PC-9 (cell line): ENCODE measurements around the gene SYDE1. TPM values are rescaled to one million over a fixed set of nuclear protein-coding genes. Genes with fewer than 3 reads are reported as not detected.

Source experiments
- BruUV-seq: library from RNA; stranded (reverse); fragments of 400-500 nt; replicated peaks from 2 replicates; lab custom pipeline; 2021; lab: Mats Ljungman, UMichigan
- CTCF ChIA-PET: fragments of 300-600 bp; sonication (Branson Sonifier 250); formaldehyde crosslinking; loops from one replicate; lab custom pipeline; 2022; ENCODE audit warnings: antibody characterized with exemption; lab: Charles Lee
- POLR2A ChIA-PET: fragments of 300-600 bp; sonication (Branson Sonifier 250); formaldehyde crosslinking; loops from one replicate; lab custom pipeline; 2022; ENCODE audit warnings: antibody characterized with exemption; ENCODE audit not compliant: unreplicated experiment; lab: Charles Lee
- DNase-seq, 2 experiments: peaks; one replicate each; pipeline versions ENCODE4 v3.0.0 to v3.0.0-alpha.2; 2015 to 2022; ENCODE audit warnings: mixed read lengths in 1 of 2
- H2AFZ ChIP-seq: fragments of 200-600 bp; sonication (generic); 2 replicates; pipeline ENCODE4 v1.8.1; 2017; ENCODE audit warnings: antibody characterized with exemption
- H3F3A ChIP-seq: fragments of 200-600 bp; sonication (generic); 2 replicates; pipeline ENCODE4 v1.8.1; 2017; ENCODE audit warnings: antibody characterized with exemption, mild to moderate bottlenecking, low read depth; ENCODE audit not compliant: insufficient read depth
- H3K27ac ChIP-seq: fragments of 200-600 bp; sonication (generic); 2 replicates; pipeline ENCODE4 v1.6.1; 2016; ENCODE audit warnings: mixed run types
- H3K27me3 ChIP-seq: fragments of 200-600 bp; sonication (generic); 2 replicates; pipeline ENCODE4 v1.6.1; 2016; ENCODE audit warnings: low read depth, mixed run types; ENCODE audit not compliant: insufficient read depth
- H3K36me3 ChIP-seq: fragments of 200-600 bp; sonication (generic); 2 replicates; pipeline ENCODE4 v1.6.1; 2016; ENCODE audit warnings: low read depth, mixed run types
- H3K4me1 ChIP-seq: fragments of 200-600 bp; sonication (generic); replicated peaks from 2 replicates; pipeline ENCODE4 v1.6.1; 2016; ENCODE audit warnings: mixed run types; ENCODE audit not compliant: insufficient read depth
- H3K4me2 ChIP-seq: fragments of 200-600 bp; sonication (generic); 2 replicates; pipeline ENCODE4 v1.6.1; 2017; ENCODE audit warnings: mixed run types
- H3K4me3 ChIP-seq: fragments of 200-600 bp; sonication (generic); 2 replicates; pipeline ENCODE4 v1.6.1; 2016; ENCODE audit warnings: mixed run types
- H3K79me2 ChIP-seq: fragments of 200-600 bp; sonication (generic); 2 replicates; pipeline ENCODE4 v1.6.1; 2017; ENCODE audit warnings: low read depth, mixed run types
- H3K9me2 ChIP-seq: fragments of 200-600 bp; sonication (generic); 2 replicates; pipeline ENCODE4 v1.8.1; 2017; ENCODE audit warnings: mild to moderate bottlenecking; ENCODE audit not compliant: insufficient read depth
- H3K9me3 ChIP-seq: fragments of 200-600 bp; sonication (generic); 2 replicates; pipeline ENCODE4 v1.8.1; 2016; ENCODE audit warnings: low read depth; ENCODE audit not compliant: insufficient read depth
- H4K20me1 ChIP-seq: fragments of 200-600 bp; sonication (generic); 2 replicates; pipeline ENCODE4 v1.8.1; 2017; ENCODE audit not compliant: insufficient read depth
- EZH2 ChIP-seq: fragments of 200-600 bp; sonication (generic); IDR thresholded peaks from 2 replicates; pipeline ENCODE4 v1.8.0; 2017; ENCODE audit warnings: antibody characterized with exemption, low read depth
- intact Hi-C: fragments of 100-400 bp; cut with micrococcal nuclease; formaldehyde crosslinking; loops from one replicate; pipeline ENCODE4 v1.10.0; 2022; ENCODE audit not compliant: unreplicated experiment
- total RNA-seq: library from RNA; stranded (reverse); gene quantifications from 2 replicates; pipeline ENCODE4 v1.2.3, GENCODE V29; 2021
- TF ChIP-seq, protein P1 (sequence below): fragments of 200-600 bp; sonication (generic); conservative IDR thresholded peaks from 2 replicates; pipeline ENCODE4 v1.6.1; 2017; ENCODE audit warnings: mixed run types, antibody characterized with exemption, mild to moderate bottlenecking, moderate library complexity

Gene SYDE1
- total RNA-seq, 1 experiment from 2014 or later, result 2.7 TPM

DNA sequence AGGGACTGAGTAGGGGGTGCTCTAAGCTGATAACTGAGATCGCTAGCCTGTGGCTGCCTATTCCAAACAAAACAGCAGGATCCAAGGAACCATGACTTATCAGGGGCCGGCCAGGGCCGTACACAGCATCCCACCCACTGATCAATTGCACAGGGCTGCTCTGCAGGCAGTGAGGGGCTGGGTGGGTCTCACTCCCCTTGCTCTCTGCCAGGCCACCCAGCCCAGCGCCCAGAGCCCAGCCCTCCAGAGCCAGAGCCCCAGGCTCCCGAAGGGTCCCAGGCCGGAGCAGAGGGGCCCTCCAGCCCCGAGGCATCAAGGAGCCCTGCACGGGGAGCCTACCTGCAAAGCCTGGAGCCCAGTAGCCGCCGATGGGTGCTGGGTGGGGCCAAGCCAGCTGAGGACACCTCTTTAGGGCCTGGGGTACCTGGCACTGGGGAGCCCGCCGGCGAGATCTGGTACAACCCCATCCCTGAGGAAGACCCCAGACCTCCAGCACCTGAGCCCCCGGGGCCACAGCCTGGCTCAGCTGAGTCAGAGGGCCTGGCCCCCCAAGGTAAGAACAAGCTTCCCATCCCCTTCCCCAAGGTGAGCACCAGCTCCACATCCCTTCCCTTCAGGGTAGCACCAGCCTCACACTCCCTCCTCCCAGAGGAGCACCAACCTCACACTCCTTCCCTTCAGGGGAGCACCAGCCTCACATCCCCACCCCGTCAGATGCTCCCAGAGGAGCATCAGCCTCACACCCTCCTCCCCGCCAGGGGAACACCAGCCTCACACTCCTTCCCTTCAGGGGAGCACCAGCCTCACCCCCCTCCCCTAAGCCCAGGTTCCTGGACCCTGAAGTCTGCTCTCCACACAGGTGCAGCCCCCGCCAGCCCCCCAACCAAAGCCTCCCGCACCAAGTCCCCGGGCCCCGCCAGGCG is 1.9 kb downstream of the SYDE1 start:
- POLR2A ChIA-PET, result interaction anchor here (0.6 kb wide), 1 partner anchor 310 kb away, joined by 5 read pairs; no protein-coding TSS in a partner anchor
- no peak for TF ChIP-seq EZH2
- TF ChIP-seq, protein P1, sequence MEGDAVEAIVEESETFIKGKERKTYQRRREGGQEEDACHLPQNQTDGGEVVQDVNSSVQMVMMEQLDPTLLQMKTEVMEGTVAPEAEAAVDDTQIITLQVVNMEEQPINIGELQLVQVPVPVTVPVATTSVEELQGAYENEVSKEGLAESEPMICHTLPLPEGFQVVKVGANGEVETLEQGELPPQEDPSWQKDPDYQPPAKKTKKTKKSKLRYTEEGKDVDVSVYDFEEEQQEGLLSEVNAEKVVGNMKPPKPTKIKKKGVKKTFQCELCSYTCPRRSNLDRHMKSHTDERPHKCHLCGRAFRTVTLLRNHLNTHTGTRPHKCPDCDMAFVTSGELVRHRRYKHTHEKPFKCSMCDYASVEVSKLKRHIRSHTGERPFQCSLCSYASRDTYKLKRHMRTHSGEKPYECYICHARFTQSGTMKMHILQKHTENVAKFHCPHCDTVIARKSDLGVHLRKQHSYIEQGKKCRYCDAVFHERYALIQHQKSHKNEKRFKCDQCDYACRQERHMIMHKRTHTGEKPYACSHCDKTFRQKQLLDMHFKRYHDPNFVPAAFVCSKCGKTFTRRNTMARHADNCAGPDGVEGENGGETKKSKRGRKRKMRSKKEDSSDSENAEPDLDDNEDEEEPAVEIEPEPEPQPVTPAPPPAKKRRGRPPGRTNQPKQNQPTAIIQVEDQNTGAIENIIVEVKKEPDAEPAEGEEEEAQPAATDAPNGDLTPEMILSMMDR, result no peak
- Histone ChIP-seq H2AFZ (no peak overlapping the region), H3K4me2 (no peak overlapping the region), H3K27ac (no peak overlapping the region), H3K4me1 (peaks cover 10% of the 10 kb centered on the region; the same call in 1 of the 2 replicates), H3K79me2 (no peaks in the 10 kb centered on the region), H3K36me3 (no peaks in the 10 kb centered on the region), H3K27me3 (no peaks in the 10 kb centered on the region), H3K4me3 (no peak overlapping the region), H3K9me2 (no peaks in the 10 kb centered on the region), H3K9me3 (peaks cover 9% of the 10 kb centered on the region), H3F3A (peaks cover 48% of the 10 kb centered on the region; the same call in 1 of the 2 replicates), H4K20me1 (no peaks in the 10 kb centered on the region)
- DNase-seq, result no peak
- CTCF ChIA-PET, result no interaction called here
- BruUV-seq, result no TSS peak
- intact Hi-C loops, result loop anchor here (10.0 kb wide), 1 partner anchor 146 kb away; no protein-coding TSS in a partner anchor

DNA sequence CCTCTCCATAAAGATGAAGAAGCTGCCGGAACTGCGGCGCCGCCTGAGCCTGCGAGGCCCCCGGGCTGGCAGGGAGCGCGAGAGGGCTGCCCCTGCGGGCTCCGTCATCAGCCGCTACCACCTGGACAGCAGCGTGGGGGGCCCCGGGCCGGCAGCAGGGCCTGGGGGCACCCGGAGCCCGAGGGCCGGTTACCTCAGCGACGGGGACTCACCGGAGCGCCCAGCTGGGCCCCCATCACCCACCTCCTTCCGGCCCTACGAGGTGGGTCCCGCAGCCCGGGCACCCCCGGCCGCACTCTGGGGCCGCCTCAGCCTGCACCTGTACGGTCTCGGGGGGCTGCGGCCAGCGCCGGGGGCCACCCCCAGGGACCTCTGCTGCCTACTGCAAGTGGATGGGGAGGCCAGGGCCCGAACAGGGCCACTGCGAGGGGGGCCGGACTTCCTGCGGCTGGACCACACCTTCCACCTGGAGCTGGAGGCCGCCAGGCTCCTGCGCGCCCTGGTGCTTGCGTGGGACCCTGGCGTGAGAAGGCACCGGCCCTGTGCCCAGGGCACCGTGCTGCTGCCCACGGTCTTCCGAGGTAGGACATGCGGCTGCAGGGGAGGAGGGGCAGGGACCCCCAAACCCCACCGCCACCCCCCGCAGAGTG is 2.7 kb downstream of the SYDE1 start:
- 0 out of 2 replicates have a peak, but pooled peaks cover under 1% of the 10 kb centered on the region for H3K36me3 ChIP-seq
- H4K20me1 ChIP-seq, result no peaks in the 10 kb centered on the region
- POLR2A ChIA-PET, result no interaction called here
- CTCF ChIA-PET, result no interaction called here
- no peaks in the 10 kb centered on the region for H3K79me2 ChIP-seq
- no peaks in the 10 kb centered on the region for H3K27me3 ChIP-seq
- no peak overlapping the region for H2AFZ ChIP-seq
- BruUV-seq, result no TSS peak
- H3K9me3 ChIP-seq, result peaks cover under 1% of the 10 kb centered on the region; the same call in 1 of the 2 replicates
- H3K27ac ChIP-seq, result no peak overlapping the region
- H3K4me1 ChIP-seq, result peaks cover 10% of the 10 kb centered on the region; the same call in 1 of the 2 replicates
- no peak for TF ChIP-seq EZH2
- TF ChIP-seq, protein P1, result no peak
- H3K4me3 ChIP-seq, result no peak overlapping the region
- no peak overlapping the region for H3K4me2 ChIP-seq
- no peak for DNase-seq
- H3F3A ChIP-seq, result peaks cover 53% of the 10 kb centered on the region; the same call in 1 of the 2 replicates
- intact Hi-C loops, result loop anchor here (10.0 kb wide), 1 partner anchor 145 kb away; no protein-coding TSS in a partner anchor
- no peaks in the 10 kb centered on the region for H3K9me2 ChIP-seq

DNA sequence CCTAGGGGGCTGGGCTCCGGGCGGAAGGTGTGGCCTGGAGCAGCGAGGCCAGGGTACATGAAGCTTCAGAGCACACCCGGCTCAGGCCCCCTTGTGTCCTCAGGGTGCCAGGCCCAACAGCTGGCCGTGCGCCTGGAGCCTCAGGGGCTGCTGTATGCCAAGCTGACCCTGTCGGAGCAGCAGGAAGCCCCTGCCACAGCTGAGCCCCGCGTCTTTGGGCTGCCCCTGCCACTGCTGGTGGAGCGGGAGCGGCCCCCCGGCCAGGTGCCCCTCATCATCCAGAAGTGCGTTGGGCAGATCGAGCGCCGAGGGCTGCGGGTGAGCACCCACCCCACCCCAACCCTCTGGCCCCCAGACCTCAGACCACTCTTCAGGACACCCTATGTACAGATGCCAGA is 3.2 kb downstream of the SYDE1 start:
- intact Hi-C loops, result no loop called here
- no peak overlapping the region for H3K27ac ChIP-seq
- peaks cover 10% of the 10 kb centered on the region; the same call in 1 of the 2 replicates for H3K4me1 ChIP-seq
- H3K9me3 ChIP-seq, result no peaks in the 10 kb centered on the region
- 0 out of 2 replicates have a peak, but pooled peaks cover 6% of the 10 kb centered on the region for H3K36me3 ChIP-seq
- H3K4me2 ChIP-seq, result no peak overlapping the region
- H4K20me1 ChIP-seq, result no peaks in the 10 kb centered on the region
- no peaks in the 10 kb centered on the region for H3K9me2 ChIP-seq
- H3K4me3 ChIP-seq, result no peak overlapping the region
- CTCF ChIA-PET, result no interaction called here
- H3F3A ChIP-seq, result peaks cover 59% of the 10 kb centered on the region; the same call in 1 of the 2 replicates
- POLR2A ChIA-PET, result no interaction called here
- BruUV-seq, result no TSS peak
- no peak for TF ChIP-seq EZH2
- TF ChIP-seq, protein P1, result no peak
- H2AFZ ChIP-seq, result no peak overlapping the region
- no peaks in the 10 kb centered on the region for H3K79me2 ChIP-seq
- no peaks in the 10 kb centered on the region for H3K27me3 ChIP-seq
- no peak for DNase-seq
